Measurements from ENCODE around the gene CFAP99.

Gene CFAP99

DNA sequence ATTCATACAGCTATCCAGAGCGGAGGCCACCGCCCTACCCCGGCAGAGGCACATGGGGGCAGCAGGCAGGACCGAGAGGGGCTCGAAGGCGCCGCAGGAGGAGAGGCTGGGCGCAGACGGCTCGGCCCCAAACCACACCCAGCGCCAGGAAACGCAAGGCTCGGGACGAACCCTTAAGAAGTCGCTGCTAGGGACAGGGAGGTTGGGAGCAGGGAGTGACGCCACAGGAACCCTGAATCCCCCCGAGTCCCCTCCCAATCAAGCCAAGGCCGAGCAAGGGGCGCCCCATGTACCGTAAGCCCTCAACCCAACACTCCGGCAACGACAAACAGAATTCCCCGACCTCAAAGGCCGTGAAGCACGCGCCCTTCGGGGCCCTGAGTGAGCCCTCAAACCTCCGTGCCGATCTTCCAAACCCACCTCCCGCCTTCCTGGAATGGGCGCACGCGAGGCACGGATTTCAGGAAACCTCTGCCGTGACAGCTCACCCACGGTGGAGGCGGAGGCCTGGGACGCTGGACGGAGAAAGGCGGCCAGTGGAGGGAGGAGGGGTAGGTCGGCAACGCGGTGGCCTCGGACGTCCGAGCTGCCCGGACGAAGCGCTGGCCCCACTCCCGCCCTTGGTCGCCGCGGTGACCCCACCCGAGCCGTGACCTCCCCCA, 2.1 kb upstream of the CFAP99 start:
- TF ChIP-seq, protein P1, sequence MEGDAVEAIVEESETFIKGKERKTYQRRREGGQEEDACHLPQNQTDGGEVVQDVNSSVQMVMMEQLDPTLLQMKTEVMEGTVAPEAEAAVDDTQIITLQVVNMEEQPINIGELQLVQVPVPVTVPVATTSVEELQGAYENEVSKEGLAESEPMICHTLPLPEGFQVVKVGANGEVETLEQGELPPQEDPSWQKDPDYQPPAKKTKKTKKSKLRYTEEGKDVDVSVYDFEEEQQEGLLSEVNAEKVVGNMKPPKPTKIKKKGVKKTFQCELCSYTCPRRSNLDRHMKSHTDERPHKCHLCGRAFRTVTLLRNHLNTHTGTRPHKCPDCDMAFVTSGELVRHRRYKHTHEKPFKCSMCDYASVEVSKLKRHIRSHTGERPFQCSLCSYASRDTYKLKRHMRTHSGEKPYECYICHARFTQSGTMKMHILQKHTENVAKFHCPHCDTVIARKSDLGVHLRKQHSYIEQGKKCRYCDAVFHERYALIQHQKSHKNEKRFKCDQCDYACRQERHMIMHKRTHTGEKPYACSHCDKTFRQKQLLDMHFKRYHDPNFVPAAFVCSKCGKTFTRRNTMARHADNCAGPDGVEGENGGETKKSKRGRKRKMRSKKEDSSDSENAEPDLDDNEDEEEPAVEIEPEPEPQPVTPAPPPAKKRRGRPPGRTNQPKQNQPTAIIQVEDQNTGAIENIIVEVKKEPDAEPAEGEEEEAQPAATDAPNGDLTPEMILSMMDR (IDR thresholded peaks at IDR 0.05), result no peak

DNA sequence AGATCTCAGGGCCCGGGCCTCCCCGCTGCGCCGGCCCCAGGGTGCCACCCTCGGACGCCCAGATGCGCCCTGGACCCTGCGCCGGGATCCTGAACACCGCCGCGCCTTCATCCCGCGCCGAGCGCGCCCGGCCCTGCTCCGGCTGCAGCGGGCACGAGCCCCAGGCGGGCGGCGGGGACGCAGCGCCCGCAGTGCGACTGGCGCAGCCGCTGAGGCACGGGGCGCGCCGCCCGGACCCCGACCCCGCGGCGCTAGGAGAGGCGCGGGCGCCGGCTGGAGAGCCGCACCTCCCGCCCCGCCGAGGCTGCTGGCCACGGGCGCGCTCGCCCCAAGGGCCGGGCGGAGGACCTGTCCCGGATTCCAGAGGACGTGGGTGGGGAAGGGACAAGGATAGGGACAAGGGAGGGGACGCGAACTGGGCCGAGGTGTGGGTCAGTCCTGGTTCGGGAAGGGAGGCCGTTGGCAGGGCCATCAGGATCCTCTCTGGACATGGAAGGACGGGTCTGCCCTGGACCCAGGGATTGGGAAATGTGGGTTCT, 1.5 kb upstream of the CFAP99 start:
- TF ChIP-seq, protein P1 (IDR thresholded peaks at IDR 0.05), result no peak

DNA sequence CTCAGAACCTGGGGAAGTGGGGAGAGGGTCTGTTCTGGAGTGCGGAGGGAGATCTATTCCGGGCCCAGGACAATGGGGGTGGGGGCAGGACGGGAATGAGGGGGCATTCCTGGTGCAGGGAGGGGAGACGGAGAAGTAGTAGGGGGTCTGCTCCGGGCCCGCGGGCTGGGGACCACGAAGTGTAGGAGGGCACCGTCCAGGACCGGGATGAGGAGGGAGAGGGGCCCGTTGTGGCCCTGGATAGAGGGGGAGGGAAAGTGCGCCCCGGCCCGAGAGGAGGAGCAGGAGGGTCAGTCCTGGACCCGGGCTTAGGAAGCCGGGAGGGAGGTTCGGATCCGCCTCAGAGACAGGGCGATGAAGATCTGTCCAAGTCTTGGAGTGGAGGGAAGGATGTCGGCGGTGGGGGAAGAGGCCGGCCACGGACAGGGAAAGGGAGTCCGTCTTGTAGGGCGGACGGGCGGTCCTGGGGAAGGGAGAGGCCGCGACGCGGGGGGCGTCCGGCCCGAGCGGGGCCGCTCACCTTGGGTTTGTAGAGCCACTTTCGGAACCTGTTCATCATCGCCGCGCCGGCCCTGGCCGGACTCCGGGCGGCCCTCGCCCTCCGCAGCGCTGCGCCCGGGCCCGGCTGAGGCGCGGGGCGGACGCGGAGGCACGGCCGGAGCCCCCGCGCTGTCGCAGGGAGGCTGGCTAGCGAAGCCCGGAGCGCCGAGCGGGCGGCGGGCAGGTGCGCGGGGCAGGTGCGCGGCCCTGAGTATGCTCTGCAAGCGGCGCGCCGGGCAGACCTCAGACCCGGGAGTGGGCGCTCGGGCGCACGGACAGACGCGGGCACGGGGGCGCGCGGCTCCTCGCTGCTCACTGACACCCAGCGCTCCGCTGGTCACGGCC, 748 bp upstream of the CFAP99 start, which contains the start of gene ZFYVE28:
TSS of gene ZFYVE28 (minus strand) at position 881 of the 885 bp plus-strand sequence. CDS start at position 559, 322 bp downstream.
- TF ChIP-seq, protein P1 (IDR thresholded peaks at IDR 0.05), result no peak

DNA sequence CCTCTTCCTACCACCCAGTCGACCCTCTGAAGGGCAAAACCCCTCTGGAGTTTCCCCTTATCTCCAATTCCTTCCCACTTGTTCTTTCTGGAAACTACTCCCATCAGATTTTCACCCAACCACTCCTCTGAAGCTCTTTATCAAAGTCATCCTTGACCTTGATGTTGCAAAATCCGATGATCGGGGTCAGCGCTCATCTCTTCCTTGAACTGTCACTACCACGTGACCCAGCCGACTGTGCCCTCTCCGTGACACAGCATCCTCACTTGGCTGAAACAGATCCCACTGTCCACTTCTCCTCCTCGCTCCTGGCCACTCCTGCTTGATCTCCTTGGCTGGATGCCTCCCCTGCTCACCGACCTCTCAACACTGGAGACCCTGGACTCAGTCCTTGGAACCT, 1.1 kb downstream of the CFAP99 start:
- TF ChIP-seq, protein P1 (IDR thresholded peaks at IDR 0.05), result no peak

DNA sequence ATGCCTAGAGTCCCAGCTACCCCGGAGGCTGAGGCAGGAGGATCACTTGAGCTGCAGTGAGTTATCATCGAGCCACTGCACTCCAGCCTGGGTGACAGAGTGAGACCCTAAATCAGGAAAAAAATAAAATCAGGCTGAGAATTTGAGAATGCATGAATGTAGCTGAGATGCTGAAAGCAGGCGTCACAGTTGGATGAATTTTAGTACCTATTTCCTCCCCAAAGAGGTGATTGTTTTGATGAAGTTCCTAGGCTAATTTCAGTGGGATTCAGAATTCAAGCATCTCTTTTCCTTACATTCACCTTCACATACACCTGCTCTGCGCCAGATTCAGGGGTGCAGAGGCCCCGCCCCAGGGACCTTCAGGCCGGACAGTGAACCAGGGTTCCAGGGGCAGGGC, 3.2 kb downstream of the CFAP99 start:
- TF ChIP-seq, protein P1 (IDR thresholded peaks at IDR 0.05), result no peak

DNA sequence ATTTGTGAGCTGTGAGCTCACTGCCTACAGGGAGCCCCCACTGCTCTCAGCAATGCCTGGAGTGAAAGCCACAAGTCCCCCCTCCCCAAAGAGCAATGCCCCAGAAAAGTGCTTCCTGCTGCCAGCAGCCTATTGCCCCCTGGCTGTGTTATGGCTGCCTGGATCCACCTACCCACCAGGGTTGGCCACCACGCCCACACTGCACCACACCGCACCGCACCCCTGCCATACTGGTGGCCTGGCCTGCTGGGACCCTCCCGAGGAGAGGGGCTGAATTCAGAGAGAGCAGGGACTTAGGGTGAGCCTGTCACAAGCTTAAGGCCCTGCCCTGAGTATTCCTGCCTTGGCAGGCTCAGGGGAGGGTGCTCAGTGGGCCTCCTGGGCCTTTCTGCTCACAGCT, 4.3 kb downstream of the CFAP99 start:
- TF ChIP-seq, protein P1 (IDR thresholded peaks at IDR 0.05), result no peak

DNA sequence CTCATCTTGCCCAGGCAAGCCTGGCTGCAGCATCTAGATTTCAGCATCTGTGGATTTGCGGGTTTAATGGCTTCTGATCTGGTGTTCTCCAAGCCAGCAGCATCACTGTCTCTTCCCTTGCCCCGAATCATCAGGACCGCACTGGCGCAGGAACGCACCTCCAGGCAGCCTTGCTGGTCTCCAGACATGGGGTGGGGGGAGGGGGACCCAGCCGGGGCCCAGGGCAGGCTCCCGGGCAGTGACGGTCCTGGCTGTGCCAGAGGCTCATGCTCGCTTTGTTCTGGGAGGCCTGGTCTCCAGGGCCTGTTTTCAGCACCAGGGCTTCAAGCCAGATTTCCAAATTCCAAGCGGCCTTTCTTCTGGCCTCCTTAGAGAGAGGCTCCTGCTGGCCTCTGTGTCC, 4.9 kb downstream of the CFAP99 start:
- TF ChIP-seq, protein P1 (IDR thresholded peaks at IDR 0.05), result no peak

Measured in LNCAP (cell line).